Pancreas (tissue), 10 donors: ENCODE results near the gene GOLGB1. TPM values are rescaled to one million over a fixed set of nuclear protein-coding genes. Genes with fewer than 3 reads are reported as not detected.

Experiments used
- ATAC-seq, 4 donors: fragments of 200-7000 bp; cut with Tn5 transposase; one replicate each; pipeline versions ENCODE4 v1.8.0 to v1.9.1; 2020; ENCODE audit warnings: mild to moderate bottlenecking in 4 of 4, moderate library complexity in 4 of 4
- DNase-seq, 6 donors: peaks; one replicate each; pipeline ENCODE4 v3.0.0-alpha.2; 2020
- FAIRE-seq: peaks from 2 replicates; lab custom pipeline; 2012; peaks lifted over from hg19 to GRCh38; lab: Jason Lieb, UNC
- H3K27ac ChIP-seq, 4 donors: fragments of 200-600 bp; sonication (generic); 1 replicate in 3 of 4; 2 replicates in 1 of 4; pipeline versions ENCODE4 v1.5.0 to v1.8.0; 2020
- H3K27me3 ChIP-seq, 4 donors: fragments of 200-600 bp; one replicate each; pipeline ENCODE4 v1.8.0; 2021
- H3K36me3 ChIP-seq, 3 donors: fragments of 200-600 bp; sonication (generic) in 1 of 3; one replicate each; pipeline versions ENCODE4 v1.5.0 to v1.8.0; 2020 to 2021
- H3K4me1 ChIP-seq, 3 donors: fragments of 200-600 bp; one replicate each; pipeline ENCODE4 v1.8.0; 2021
- H3K4me3 ChIP-seq, 4 donors: fragments of 200-600 bp; sonication (generic) in 2 of 4; one replicate each; pipeline versions ENCODE4 v1.5.0 to v1.8.0; 2020 to 2021
- H3K9me3 ChIP-seq, 4 donors: fragments of 200-600 bp; one replicate each; pipeline ENCODE4 v1.8.0; 2021
- CTCF ChIP-seq, 4 donors: fragments of 200-600 bp; sonication (generic) in 3 of 4; IDR thresholded peaks; one replicate each; pipeline versions ENCODE4 v1.5.0 to v1.8.0; 2021; ENCODE audit warnings: antibody characterized with exemption in 4 of 4
- WGBS, 2 donors: extraction: QIAGEN DNeasy Blood & Tissue Kit; methylation state at CpG; one replicate each; pipeline ENCODE4 v1.1.7; 2013; 5-methylcytosine and 5-hydroxymethylcytosine counted together
- intact Hi-C, 3 donors: fragments of 100-400 bp; cut with DNase I; formaldehyde crosslinking; loops; one replicate each; pipeline versions ENCODE4 v1.11.1 to v1.14.2; 2022
- polyA plus RNA-seq, 2 donors: library from polyadenylated mRNA; stranded (reverse); fragments of 200-250 nt; gene quantifications; one replicate each; pipeline ENCODE4 v1.2.3, GENCODE V29; 2013
- total RNA-seq, 6 donors: library from RNA; stranded (reverse); fragmentation: NEBNext Ultra II Directional in 4 of 6; extraction: Animal tissue kit (Norgen Biotek cat#: 25700) in 4 of 6; gene quantifications; one replicate each; pipeline versions ENCODE4 v1.2.1 to v1.2.4, GENCODE V29; 2021 to 2023
- donor health status: healthy with polysubstance abuse.
- donor health status: DM: no; HTN: no; CAD: no; lungs with moderate emphysema.
- donor health status: DM: no; HTN: no; CAD: no.
- donor health status: control.
- donor health status: control.
- donor health status: Bipolar disorder and iron deficiency.
- donor health status: DM: yes; HTN: yes; CAD: no.
- donor health status: DM: no; HTN: no; CAD: no.
- donor health status: DM: no; HTN: no; CAD: no.
- donor health status: DM: yes; HTN: yes; CAD: no.

GOLGB1 gene
- total and polyA plus RNA-seq, 8 donors = 18.9 to 45.0 (median 36.8) TPM

GRCh38 chr3:121645054-121645453 is 104.5 kb downstream of the GOLGB1 start:
- H3K27ac ChIP-seq = no peak overlapping the region
- TF ChIP-seq CTCF (IDR thresholded peaks at IDR 0.05) = no peak
- H3K36me3 ChIP-seq = no peaks in the 10 kb centered on the region
- no peak overlapping the region for H3K4me3 ChIP-seq
- ATAC-seq = no peak
- H3K27me3 ChIP-seq = no peaks in the 10 kb centered on the region
- no peaks in the 10 kb centered on the region for H3K4me1 ChIP-seq
- intact Hi-C loops = no loop called here
- WGBS, 2 donors = 94 to 97% methylated on average over 5 of the region's 5 CpGs
- no peaks in the 10 kb centered on the region for H3K9me3 ChIP-seq
- DNase-seq = no peak
- FAIRE-seq = no peak

GRCh38 chr3:121642601-121643314 is 106.8 kb downstream of the GOLGB1 start:
- Histone ChIP-seq H3K36me3 (no peaks in the 10 kb centered on the region), H3K9me3 (no peaks in the 10 kb centered on the region), H3K27ac (no peak overlapping the region), H3K4me1 (no peaks in the 10 kb centered on the region), H3K27me3 (no peaks in the 10 kb centered on the region), H3K4me3 (no peak overlapping the region)
- intact Hi-C loops = no loop called here
- ATAC-seq (no peak), FAIRE-seq (no peak), DNase-seq (no peak)
- WGBS, 2 donors = 73 to 74% methylated on average over 9 of the region's 9 CpGs
- TF ChIP-seq CTCF (IDR thresholded peaks at IDR 0.05) = no peak

- no peaks in the 10 kb centered on the region for H3K27me3 ChIP-seq
- no peak overlapping the region for H3K4me3 ChIP-seq
- H3K4me1 ChIP-seq = no peaks in the 10 kb centered on the region
- no peak for TF ChIP-seq CTCF (IDR thresholded peaks at IDR 0.05)
- no peaks in the 10 kb centered on the region for H3K36me3 ChIP-seq
- WGBS, 2 donors = 86 to 90% methylated on average over 2 of the region's 2 CpGs
- intact Hi-C loops = no loop called here
- H3K9me3 ChIP-seq = no peaks in the 10 kb centered on the region
- DNase-seq (no peak), ATAC-seq (no peak), FAIRE-seq (no peak)
- no peak overlapping the region for H3K27ac ChIP-seq
Observed at GRCh38 chr3:121641127-121641526, 108.4 kb downstream of the GOLGB1 start.

GRCh38 chr3:121637922-121638321 is 111.6 kb downstream of the GOLGB1 start:
- Histone ChIP-seq H3K27me3 (no peaks in the 10 kb centered on the region), H3K27ac (no peak overlapping the region), H3K4me3 (no peak overlapping the region), H3K4me1 (no peaks in the 10 kb centered on the region), H3K9me3 (no peaks in the 10 kb centered on the region), H3K36me3 (no peaks in the 10 kb centered on the region)
- intact Hi-C loops = no loop called here
- DNase-seq = no peak
- no peak for FAIRE-seq
- 88 to 100% methylated on average over 1 of the region's 1 CpG for WGBS, 2 donors
- no peak for ATAC-seq
- no peak for TF ChIP-seq CTCF (IDR thresholded peaks at IDR 0.05)

GRCh38 chr3:121630355-121630754 is 119.2 kb downstream of the GOLGB1 start:
- no peak for TF ChIP-seq CTCF (IDR thresholded peaks at IDR 0.05)
- Histone ChIP-seq H3K4me3 (no peak overlapping the region), H3K4me1 (no peaks in the 10 kb centered on the region), H3K27me3 (no peaks in the 10 kb centered on the region), H3K9me3 (no peaks in the 10 kb centered on the region), H3K27ac (no peak overlapping the region), H3K36me3 (no peaks in the 10 kb centered on the region)
- FAIRE-seq = no peak
- no peak for ATAC-seq
- no peak for DNase-seq
- intact Hi-C loops = no loop called here
- 92% methylated on average over 1 of the region's 1 CpG for WGBS, 2 donors
